ENCODE measurements around the gene FHIT. TPM values are rescaled to one million over a fixed set of nuclear protein-coding genes. Genes with fewer than 3 reads are reported as not detected.

FHIT gene
- total RNA-seq, 2 experiments from 2014 or later, result 86.0 to 90.6 TPM

- CTCF ChIA-PET, result interaction anchor here (0.9 kb wide), 1 partner anchor 9 kb away, joined by 3 read pairs; no protein-coding TSS in a partner anchor
- Mint-ChIP-seq H3K9me3 (peaks cover 2% of the 10 kb centered on the region), H3K27ac (no peak overlapping the region), H3K4me3 (no peak overlapping the region), H3K27me3 (no peaks in the 10 kb centered on the region), H3K4me1 (ENCODE audit: low read depth) (no peaks in the 10 kb centered on the region), H3K36me3 (ENCODE audit: low read depth) (no peaks in the 10 kb centered on the region)
- no peak for TF ChIP-seq CTCF (IDR thresholded peaks at IDR 0.05)
- ATAC-seq (ENCODE audit: poor library complexity) (no peak), DNase-seq (no peak)
- Histone ChIP-seq H3K4me3 (ENCODE audit: low read length) (no peak overlapping the region), H3K36me3 (ENCODE audit: insufficient read depth, low read length) (no peaks in the 10 kb centered on the region), H3K4me1 (ENCODE audit: insufficient read depth, low read length) (no peaks in the 10 kb centered on the region), H3K9me3 (ENCODE audit: control insufficient read depth in 1 of 2, insufficient read depth in 1 of 2, low read length in 2 of 2) (no peaks in the 10 kb centered on the region), H3K27ac (ENCODE audit: low read depth in 1 of 2, low read length in 2 of 2) (no peak overlapping the region), H3K27me3 (ENCODE audit: control insufficient read depth in 1 of 2, insufficient read depth in 2 of 2, low read length in 2 of 2) (no peaks in the 10 kb centered on the region)
- intact Hi-C loops (cut with DNase I, micrococcal nuclease), result no loop called here
- POLR2A ChIA-PET, result no interaction called here
Measured at GRCh38 chr3:60217156-60217911, 1033.9 kb downstream of the FHIT start.

GRCh38 chr3:60216462-60217075 is 1034.7 kb downstream of the FHIT start:
- Histone ChIP-seq H3K36me3 (ENCODE audit: insufficient read depth, low read length) (no peaks in the 10 kb centered on the region), H3K27me3 (ENCODE audit: control insufficient read depth in 1 of 2, insufficient read depth in 2 of 2, low read length in 2 of 2) (no peaks in the 10 kb centered on the region), H3K27ac (ENCODE audit: low read depth in 1 of 2, low read length in 2 of 2) (no peak overlapping the region), H3K4me1 (ENCODE audit: insufficient read depth, low read length) (no peaks in the 10 kb centered on the region), H3K4me3 (ENCODE audit: low read length) (no peak overlapping the region), H3K9me3 (ENCODE audit: control insufficient read depth in 1 of 2, insufficient read depth in 1 of 2, low read length in 2 of 2) (no peaks in the 10 kb centered on the region)
- ATAC-seq (ENCODE audit: poor library complexity), result no peak
- Mint-ChIP-seq H3K27ac (no peak overlapping the region), H3K4me3 (no peak overlapping the region), H3K4me1 (ENCODE audit: low read depth) (no peaks in the 10 kb centered on the region), H3K27me3 (no peaks in the 10 kb centered on the region), H3K36me3 (ENCODE audit: low read depth) (no peaks in the 10 kb centered on the region), H3K9me3 (peaks cover 2% of the 10 kb centered on the region)
- DNase-seq, result no peak
- CTCF ChIA-PET, result interaction anchor here (0.9 kb wide), 1 partner anchor 8 kb away, joined by 3 read pairs; no protein-coding TSS in a partner anchor
- POLR2A ChIA-PET, result no interaction called here
- intact Hi-C loops (cut with DNase I, micrococcal nuclease), result no loop called here
- TF ChIP-seq CTCF (IDR thresholded peaks at IDR 0.05), result no peak

- DNase-seq (no peak), ATAC-seq (ENCODE audit: poor library complexity) (no peak)
- H3K4me3 ChIP-seq (ENCODE audit: low read length), result no peak overlapping the region
- no peaks in the 10 kb centered on the region for H3K4me1 ChIP-seq (ENCODE audit: insufficient read depth, low read length)
- CTCF ChIA-PET, result no interaction called here
- Mint-ChIP-seq H3K9me3 (peaks cover 2% of the 10 kb centered on the region), H3K27ac (no peak overlapping the region), H3K4me3 (no peak overlapping the region), H3K27me3 (no peaks in the 10 kb centered on the region), H3K4me1 (ENCODE audit: low read depth) (no peaks in the 10 kb centered on the region), H3K36me3 (ENCODE audit: low read depth) (no peaks in the 10 kb centered on the region)
- H3K36me3 ChIP-seq (ENCODE audit: insufficient read depth, low read length), result no peaks in the 10 kb centered on the region
- no peak for TF ChIP-seq CTCF (IDR thresholded peaks at IDR 0.05)
- no peak overlapping the region for H3K27ac ChIP-seq (ENCODE audit: low read depth in 1 of 2, low read length in 2 of 2)
- no peaks in the 10 kb centered on the region for H3K9me3 ChIP-seq (ENCODE audit: control insufficient read depth in 1 of 2, insufficient read depth in 1 of 2, low read length in 2 of 2)
- POLR2A ChIA-PET, result no interaction called here
- H3K27me3 ChIP-seq (ENCODE audit: control insufficient read depth in 1 of 2, insufficient read depth in 2 of 2, low read length in 2 of 2), result no peaks in the 10 kb centered on the region
- intact Hi-C loops (cut with DNase I, micrococcal nuclease), result no loop called here
Measured at GRCh38 chr3:60215946-60216345, 1035.3 kb downstream of the FHIT start.

Data from CD4-positive, alpha-beta T cell (primary cell).